Hair follicle dermal papilla cell (primary cell): Measurements from ENCODE around the gene BRD3OS. TPM values are rescaled to one million over a fixed set of nuclear protein-coding genes. Genes with fewer than 3 reads are reported as not detected.

ENCODE experiments used
- total RNA-seq: library from RNA; depleted of rRNA; stranded (reverse); fragments of >200 nt; gene quantifications from 2 replicates; pipeline ENCODE4 v1.2.3, GENCODE V29; 2012

The BRD3OS gene, protein sequence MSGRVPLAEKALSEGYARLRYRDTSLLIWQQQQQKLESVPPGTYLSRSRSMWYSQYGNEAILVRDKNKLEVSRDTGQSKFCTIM
- total RNA-seq = 32.8 and 43.7 TPM in 2 replicates

DNA sequence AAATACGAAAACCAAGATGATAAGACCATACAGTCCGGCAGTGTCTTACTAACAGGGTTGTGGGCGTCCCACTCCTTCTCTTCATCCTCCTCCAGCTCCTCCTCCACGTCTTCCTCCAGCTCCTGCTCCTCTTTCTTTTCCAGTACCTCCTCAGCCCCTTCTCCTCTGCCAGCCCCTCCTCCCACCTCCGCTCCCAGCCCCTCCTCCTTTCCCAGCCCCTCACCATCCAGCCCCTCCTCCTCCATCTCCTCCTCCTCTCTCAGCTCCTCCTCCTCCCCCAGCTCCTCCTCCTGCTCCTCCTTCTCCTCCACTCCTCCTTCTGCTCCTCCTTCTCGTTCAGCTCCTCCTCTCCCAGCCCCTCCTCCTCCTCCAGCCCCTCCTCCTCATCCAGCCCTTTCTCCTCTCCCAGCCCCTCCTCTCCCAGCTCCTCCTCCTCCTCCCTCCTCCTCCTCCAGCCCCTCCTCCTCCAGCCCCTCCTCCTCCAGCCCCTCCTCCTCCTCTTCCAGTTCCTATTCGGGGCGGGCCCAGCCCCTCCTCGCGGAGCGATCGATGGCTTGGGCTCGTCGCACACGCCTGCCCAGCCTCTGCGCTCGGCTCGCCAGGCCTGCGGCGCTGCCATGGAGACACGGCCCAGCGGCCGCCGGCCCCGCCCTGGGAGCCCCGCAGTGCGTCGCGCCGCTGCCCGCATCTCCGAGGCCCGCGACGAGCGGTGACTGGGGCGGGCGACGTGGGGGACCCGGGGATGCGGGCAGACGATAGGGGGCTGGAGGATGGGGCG, at the start of gene BRD3OS:
BRD3OS (plus strand) TSS at position 654 of the 778 bp plus-strand sequence. CDS start 1,267 bp downstream, outside the sequence.

DNA sequence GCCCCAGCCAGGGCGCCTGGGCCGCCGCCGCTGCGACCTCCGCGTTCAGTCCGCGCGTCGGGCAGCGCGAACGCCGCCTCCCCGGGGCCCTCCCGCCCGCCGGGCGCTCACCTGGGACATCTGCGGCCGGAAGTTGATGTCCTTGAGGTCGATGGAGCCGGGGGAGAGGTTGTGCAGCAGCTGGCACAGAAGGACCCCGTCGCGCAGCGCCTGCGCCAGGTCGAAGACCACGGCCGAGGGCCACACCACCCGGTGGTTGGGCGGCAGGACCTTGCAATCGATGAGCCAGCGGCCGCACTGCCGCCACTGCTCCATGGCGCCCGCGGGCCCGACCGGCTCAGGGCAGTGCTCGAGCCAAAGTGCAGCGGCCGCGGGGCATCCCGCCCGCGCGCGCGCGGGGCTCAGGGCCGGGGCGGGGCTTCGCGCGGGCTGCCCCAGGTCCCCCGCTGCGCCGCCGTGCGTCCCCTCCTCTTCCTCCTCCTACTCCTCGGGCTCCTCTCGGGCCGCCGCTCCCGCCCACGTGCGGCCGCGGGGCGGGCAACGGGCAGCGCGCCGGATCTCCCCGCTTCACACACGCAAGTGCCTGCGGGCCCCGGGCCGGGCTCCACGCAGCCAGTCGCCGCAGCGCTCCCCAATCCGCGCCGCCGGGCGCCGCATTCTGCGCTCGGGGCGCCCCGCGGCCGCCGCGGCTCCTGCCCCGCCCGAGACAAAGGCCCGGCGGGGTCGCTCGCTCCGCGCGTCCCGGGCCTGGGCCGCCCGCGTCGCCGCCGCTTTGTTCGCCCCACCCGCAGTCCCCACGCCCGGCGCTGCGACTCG, 33.1 kb upstream of the BRD3OS start, which contains the start of gene VAV2:
VAV2 (minus strand) TSS at position 361 of the 816 bp plus-strand sequence; CDS start at position 315, 46 bp downstream.

DNA sequence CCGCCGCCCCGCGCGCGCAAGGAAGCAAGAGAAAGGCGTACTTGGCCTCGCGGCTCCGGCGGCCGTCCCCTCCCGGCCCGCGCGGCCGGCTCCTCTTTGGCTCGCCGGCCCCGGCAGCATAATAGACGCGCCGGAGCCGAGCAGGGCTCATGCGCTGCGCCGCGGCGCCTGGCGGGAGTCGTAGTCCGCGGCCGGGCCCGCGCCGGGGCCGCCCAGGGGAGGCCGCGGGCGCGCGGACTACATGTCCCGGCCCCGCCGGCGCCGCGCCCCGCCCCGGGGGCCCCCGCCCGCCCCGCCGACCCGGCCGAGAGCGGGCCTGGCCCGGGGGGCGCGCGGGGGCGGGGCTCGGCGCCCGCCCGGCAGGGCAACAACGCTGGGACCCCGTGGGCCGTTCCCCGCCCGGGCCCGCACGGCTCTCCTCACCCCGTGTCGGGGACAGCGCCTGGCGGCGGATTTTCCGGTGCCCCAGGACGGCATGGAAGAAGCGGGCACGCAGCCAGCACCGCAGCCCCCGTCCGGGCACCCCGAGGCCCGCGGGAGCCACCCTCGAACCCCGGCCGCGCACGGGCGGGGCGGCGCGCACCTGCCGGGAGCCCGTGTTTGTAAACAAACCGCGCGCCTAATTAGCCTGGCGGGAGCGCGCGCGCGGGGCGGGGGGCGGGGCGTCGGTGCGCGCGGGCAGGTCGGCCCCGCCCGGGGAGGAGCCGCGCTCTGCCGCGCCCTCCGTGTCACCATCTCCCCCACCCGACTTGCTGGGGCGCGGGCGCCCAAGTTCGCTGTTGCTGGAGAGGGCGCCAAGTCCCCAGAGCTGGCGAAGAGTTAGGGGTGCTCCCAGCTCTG, 42.8 kb downstream of the BRD3OS start, which contains the start of gene BRD3:
BRD3 (minus strand) TSS at position 123 of the 840 bp plus-strand sequence. CDS start 14,549 bp downstream, outside the sequence.

Other genes starting within 250 kb of the BRD3OS start
- 9.7 and 11.4 TPM in 2 replicates for gene VAV2, start 33.2 kb upstream of the BRD3OS start, total RNA-seq
- 5.3 and 8.1 TPM in 2 replicates for gene BRD3, start 42.5 kb downstream of the BRD3OS start, total RNA-seq
- gene WDR5, start 110.6 kb downstream of the BRD3OS start, total RNA-seq = 19.6 and 22.7 TPM in 2 replicates
- not detected in 2 replicates for gene RNU6ATAC, start 139.1 kb downstream of the BRD3OS start, total RNA-seq